Measurements from ENCODE around the gene C19orf33. TPM values are rescaled to one million over a fixed set of nuclear protein-coding genes. Genes with fewer than 3 reads are reported as not detected.
A peak's percentile ranks its signal among the peaks of the same experiment; 100 is the strongest.

C19orf33 gene
- total and polyA plus RNA-seq, 2 of the 8 experiments (the other 6 are each of a cell fraction or from before 2014, with no cell fraction given) = 6.0 to 36.0 TPM

DNA sequence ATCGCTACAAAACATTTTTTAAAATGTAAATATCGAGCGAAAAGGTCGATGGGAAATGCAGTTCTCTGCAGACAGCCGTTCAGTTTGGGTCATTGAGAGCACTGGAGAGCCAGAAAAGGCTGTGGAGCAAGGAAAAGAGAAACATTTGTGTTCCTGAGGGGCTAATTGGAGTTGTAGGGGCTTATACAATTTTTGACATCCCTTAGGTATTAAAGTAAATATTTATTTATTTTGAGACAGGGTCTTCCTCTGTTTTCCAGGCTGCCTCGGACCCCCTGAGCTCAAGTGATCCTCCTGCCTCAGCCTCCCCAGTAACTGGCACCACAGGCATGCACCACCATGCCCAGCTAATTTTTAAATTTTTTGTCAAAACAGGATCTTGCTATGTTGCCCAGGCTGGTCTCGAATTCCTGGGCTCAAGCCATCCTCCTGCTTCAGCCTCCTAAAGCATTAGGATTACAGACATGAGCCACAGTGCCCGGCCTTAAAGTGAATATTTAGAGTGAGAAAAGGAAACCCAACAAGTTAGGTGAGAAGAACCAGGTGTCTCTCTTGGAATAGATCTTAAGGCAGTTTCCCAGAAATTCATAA lies 12.5 kb downstream of the C19orf33 start:
- no peak overlapping the region for H2AK5ac ChIP-seq (ENCODE audit: low read depth, low read length)
- H2BK5ac ChIP-seq (ENCODE audit: low read depth, low read length) = no peak overlapping the region
- H3K23me2 ChIP-seq (ENCODE audit: low read depth, low read length) = peaks cover 15% of the 10 kb centered on the region; the same call in 1 of the 2 replicates
- H3K9me3 ChIP-seq (ENCODE audit: insufficient read depth in 2 of 2, low read depth in 1 of 2, low read length in 1 of 2) = no peaks in the 10 kb centered on the region
- H4K8ac ChIP-seq (ENCODE audit: extremely low read depth, insufficient read depth, low read length) = no peak overlapping the region; the same call in 1 of the 2 replicates
- H2BK15ac ChIP-seq (ENCODE audit: low read length) = no peak overlapping the region
- peaks cover under 1% of the 10 kb centered on the region for H3K79me1 ChIP-seq (ENCODE audit: low read depth, low read length)
- H3K14ac ChIP-seq (ENCODE audit: insufficient read length) = no peak overlapping the region
- H2BK12ac ChIP-seq (ENCODE audit: low read depth, low read length) = peak overlapping the region; percentile 63; the same call in 1 of the 2 replicates
- peak overlapping the region; percentile 44 for H3K4ac ChIP-seq (replicated peaks; ENCODE audit: insufficient read length, low read depth, low read length)
- no peak overlapping the region for H3K23ac ChIP-seq (ENCODE audit: insufficient read length)
- peaks cover 0 to 11% (median 3%) of the 10 kb centered on the region in 4 experiments; a peak in 5 of 7 replicates for H3K4me1 ChIP-seq (replicated peaks in 1 of 4; ENCODE audit: control insufficient read depth in 3 of 4, insufficient read depth in 4 of 4, low read length in 3 of 4)
- ChIA-PET CTCF (ENCODE audit: partially characterized antibody) (no interaction called here), POLR2A (ENCODE audit: partially characterized antibody) (interaction anchor here (0.9 kb wide), 1 partner anchor 13 kb away, joined by 5 read pairs; the partner anchor contains the start of gene C19orf33)
- peak overlapping the region; percentile 73; the same call in 1 of the 2 replicates for H3K27ac ChIP-seq (ENCODE audit: low read depth, low read length)
- FAIRE-seq = no peak
- H3K4me2 ChIP-seq (ENCODE audit: insufficient read depth in 1 of 2, low read depth in 2 of 2, low read length in 2 of 2) = peak overlapping the region; percentile 48 to 77
- H4K5ac ChIP-seq (ENCODE audit: insufficient read length, low read depth, low read length) = no peak overlapping the region
- peaks cover 0 to 33% (median 18%) of the 10 kb centered on the region in 4 experiments; a peak in 6 of 7 replicates for H3K27me3 ChIP-seq (replicated peaks in 1 of 4; ENCODE audit: control insufficient read depth in 3 of 4, extremely low read depth in 1 of 4, insufficient read depth in 3 of 4, low read length in 3 of 4)
- H3K56ac ChIP-seq (replicated peaks; ENCODE audit: insufficient read length, low read depth, low read length) = no peak overlapping the region
- H2BK20ac ChIP-seq (ENCODE audit: low read length) = no peak overlapping the region
- peak overlapping the region in 1 of 4 experiments; percentile 61; a peak in 1 of 7 replicates for H3K9ac ChIP-seq (replicated peaks in 1 of 4; ENCODE audit: extremely low read depth in 1 of 4, low read depth in 3 of 4, low read length in 3 of 4)
- TF ChIP-seq KDM4A (IDR thresholded peaks at IDR 0.05; ENCODE audit: low read depth, low read length, severe bottlenecking) = peak; percentile 2
- 0 out of 2 replicates have a peak, but pooled peaks have one; percentile 11 for TF ChIP-seq SIX5 (IDR thresholded peaks at IDR 0.05; ENCODE audit: low read depth, low read length)
- TF ChIP-seq, protein P1, sequence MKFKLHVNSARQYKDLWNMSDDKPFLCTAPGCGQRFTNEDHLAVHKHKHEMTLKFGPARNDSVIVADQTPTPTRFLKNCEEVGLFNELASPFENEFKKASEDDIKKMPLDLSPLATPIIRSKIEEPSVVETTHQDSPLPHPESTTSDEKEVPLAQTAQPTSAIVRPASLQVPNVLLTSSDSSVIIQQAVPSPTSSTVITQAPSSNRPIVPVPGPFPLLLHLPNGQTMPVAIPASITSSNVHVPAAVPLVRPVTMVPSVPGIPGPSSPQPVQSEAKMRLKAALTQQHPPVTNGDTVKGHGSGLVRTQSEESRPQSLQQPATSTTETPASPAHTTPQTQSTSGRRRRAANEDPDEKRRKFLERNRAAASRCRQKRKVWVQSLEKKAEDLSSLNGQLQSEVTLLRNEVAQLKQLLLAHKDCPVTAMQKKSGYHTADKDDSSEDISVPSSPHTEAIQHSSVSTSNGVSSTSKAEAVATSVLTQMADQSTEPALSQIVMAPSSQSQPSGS (IDR thresholded peaks at IDR 0.05; ENCODE audit: low read length) = no peak
- H4K91ac ChIP-seq (replicated peaks; ENCODE audit: insufficient read length, low read length) = no peak overlapping the region
- H2BK120ac ChIP-seq (replicated peaks; ENCODE audit: low read depth, low read length) = no peak overlapping the region
- 44% methylated on average over 8 of the region's 8 CpGs; no CpG with 5 or more reads in 1 of the 2 experiments for WGBS, 2 experiments (ENCODE audit: extremely low coverage in 1 of 2, insufficient coverage in 1 of 2, insufficient read length in 1 of 2, insufficient replicate concordance in 2 of 2, low coverage in 1 of 2, low lambda C conversion rate in 2 of 2, missing lambda C conversion rate in 1 of 2)
- no peak overlapping the region; the same call in 1 of the 2 replicates for H3K18ac ChIP-seq (ENCODE audit: extremely low read depth, low read length)
- H2AFZ ChIP-seq (ENCODE audit: low read length) = no peak overlapping the region
- H3K4me3 ChIP-seq (ENCODE audit: extremely low read depth in 1 of 4, insufficient read depth in 2 of 4, low read depth in 3 of 4, low read length in 4 of 4) = peak overlapping the region in 3 of 4 experiments; percentile 26 to 52 (median 35); a peak in 6 of 8 replicates
- H4K20me1 ChIP-seq (replicated peaks in 1 of 2; ENCODE audit: control insufficient read depth in 1 of 2, insufficient read depth in 2 of 2, low read length in 2 of 2) = peaks cover 0 to under 1% of the 10 kb centered on the region in 2 experiments
- DNase-seq (ENCODE audit: low read depth in 1 of 2, low spot score in 2 of 2) = no peak
- H3K79me2 ChIP-seq (ENCODE audit: control insufficient read depth in 1 of 2, insufficient read depth in 2 of 2, low read length in 2 of 2) = peaks cover 0 to 12% of the 10 kb centered on the region in 2 experiments; a peak in 2 of 4 replicates
- no peaks in the 10 kb centered on the region for H3K36me3 ChIP-seq (ENCODE audit: control insufficient read depth in 2 of 4, insufficient read depth in 4 of 4, low read length in 3 of 4)

All from H1 (cell line).